NB4 (cell line): ENCODE measurements around the gene TUT1.

ENCODE experiments used
- CTCF ChIP-seq: IDR thresholded peaks from one replicate; pipeline ENCODE4 v1.5.1; 2012; ENCODE audit warnings: low read depth, low read length
- MAX ChIP-seq: IDR thresholded peaks from 2 replicates; pipeline ENCODE4 v1.6.1; 2011; ENCODE audit warnings: low read depth, low read length
- MYC ChIP-seq: IDR thresholded peaks from 2 replicates; pipeline ENCODE4 v1.6.1; 2011; ENCODE audit warnings: low read depth, low read length
- POLR2A ChIP-seq: IDR thresholded peaks from 2 replicates; pipeline ENCODE4 v1.6.1; 2011; ENCODE audit warnings: mild to moderate bottlenecking; ENCODE audit not compliant: insufficient read length; ENCODE audit errors: extremely low read depth

GRCh38 chr11:62538470-62539237 lies 52.7 kb downstream of the TUT1 start:
- TF ChIP-seq CTCF (no peak), POLR2A (no peak), MAX (no peak), MYC (no peak)
